Posterior cingulate gyrus (tissue), 11 donors: ENCODE measurements around the gene PDE4A.

Experiments used
- DNase-seq, 10 donors: peaks; one replicate each; pipeline versions ENCODE4 v3.0.0 to v3.0.0-alpha.2; 2020 to 2021; ENCODE audit warnings: mixed read lengths in 3 of 10
- intact Hi-C: fragments of 100-400 bp; cut with DNase I; formaldehyde crosslinking; loops from one replicate; pipeline ENCODE4 v1.15.1; 2023

The PDE4A gene

GRCh38 chr19:10421240-10422045 is 1.1 kb downstream of the PDE4A start:
- intact Hi-C loops = no loop called here
- DNase-seq = peak in 1 of 10 donors; percentile 41

DNA sequence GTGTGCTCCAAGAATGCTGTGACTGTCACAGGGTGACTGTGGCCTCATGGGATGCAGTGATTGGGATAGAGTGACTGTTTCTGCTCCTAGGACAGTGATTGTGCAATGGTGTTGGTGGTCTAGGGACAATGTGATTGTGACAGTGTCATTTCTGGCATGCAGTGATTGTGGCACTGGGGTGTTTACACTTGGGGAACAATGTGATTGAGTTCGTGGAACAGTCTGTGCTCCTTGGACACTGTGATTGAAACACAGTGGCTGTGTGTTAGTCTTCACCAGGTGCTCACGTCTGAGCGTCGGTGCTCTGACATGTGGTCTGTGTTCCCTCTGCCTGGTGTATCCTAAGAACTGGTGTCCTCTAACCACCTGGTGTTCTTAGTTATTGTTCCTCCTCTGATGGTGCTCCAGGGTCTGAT is 1.7 kb downstream of the PDE4A start:
- no peak for DNase-seq
- intact Hi-C loops = no loop called here

GRCh38 chr19:10422846-10423245 is 2.5 kb downstream of the PDE4A start:
- intact Hi-C loops = no loop called here
- DNase-seq = no peak

GRCh38 chr19:10424011-10424637 is 3.8 kb downstream of the PDE4A start:
- DNase-seq = peak; percentile 57 to 97 (median 80)
- intact Hi-C loops = no loop called here

DNA sequence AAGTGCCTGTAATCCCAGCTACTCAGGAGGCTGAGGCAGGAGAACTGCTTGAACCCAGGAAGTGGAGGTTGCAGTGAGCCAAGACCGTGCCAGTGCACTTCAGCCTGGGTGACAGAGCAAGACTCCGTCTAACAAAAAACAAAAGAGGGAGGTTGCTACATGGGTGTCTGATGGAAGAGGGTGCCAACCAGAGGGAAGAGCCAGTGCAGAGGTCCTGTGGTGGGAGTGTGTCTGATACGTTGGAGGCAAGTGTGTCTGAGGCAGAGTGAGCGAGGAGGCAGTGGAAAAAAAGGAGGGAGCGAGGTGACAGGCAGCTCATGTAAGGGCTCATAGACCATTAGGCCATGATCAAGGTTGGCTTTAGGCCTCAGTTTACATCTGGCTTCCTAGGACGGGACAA is 6.8 kb downstream of the PDE4A start:
- intact Hi-C loops = no loop called here

DNA sequence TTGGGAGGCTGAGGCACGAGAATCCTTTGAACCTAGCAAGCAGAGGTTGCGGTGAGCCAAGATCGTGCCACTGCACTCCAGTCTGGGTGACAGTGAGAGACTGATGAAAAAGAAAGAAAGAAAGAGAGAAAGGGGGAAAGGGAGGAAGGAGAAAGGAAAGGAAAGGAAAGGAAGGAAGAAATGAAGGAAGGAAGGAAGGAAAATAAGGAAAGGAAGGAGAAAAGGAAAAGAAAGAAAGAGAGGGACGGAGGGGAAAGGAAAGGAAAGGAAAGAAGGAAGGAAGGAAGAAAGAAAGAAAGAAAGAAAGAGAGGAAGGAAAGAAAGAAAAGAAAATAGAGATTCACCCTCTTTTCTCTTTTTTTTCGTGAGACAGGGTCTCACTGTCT is 8.7 kb downstream of the PDE4A start:
- DNase-seq = no peak
- intact Hi-C loops = no loop called here

More for the DNA sequence above, 6.8 kb downstream of the PDE4A start:
- no peak for DNase-seq

- intact Hi-C loops = no loop called here
- peak in 1 of 10 donors; percentile 79 for DNase-seq
Measured at GRCh38 chr19:10430505-10431253, 10.3 kb downstream of the PDE4A start.

GRCh38 chr19:10431254-10431942 is 11.1 kb downstream of the PDE4A start:
- peak in 1 of 10 donors; percentile 83 for DNase-seq
- intact Hi-C loops = no loop called here

GRCh38 chr19:10431943-10432735 is 11.8 kb downstream of the PDE4A start:
- no peak for DNase-seq
- intact Hi-C loops = no loop called here

DNA sequence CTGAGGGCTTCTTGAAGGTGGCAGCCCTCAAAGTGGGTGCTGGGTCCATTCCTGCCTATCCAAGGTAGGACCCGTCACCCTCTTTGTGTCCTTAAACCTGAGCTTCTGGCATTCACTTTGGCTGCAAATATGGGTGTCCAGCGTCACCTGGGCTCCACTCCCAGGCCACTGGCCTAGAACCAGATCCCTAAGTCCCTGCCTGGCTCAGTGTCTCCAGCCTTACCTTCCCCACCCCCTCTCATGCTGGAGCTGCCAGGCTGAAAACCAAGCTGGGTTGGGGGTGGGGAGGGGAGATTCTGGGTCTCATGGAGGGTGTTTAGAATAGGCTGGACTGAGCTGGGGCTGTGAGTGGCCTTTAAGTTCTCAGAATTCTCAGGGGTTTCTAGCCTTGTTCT is 12.4 kb downstream of the PDE4A start:
- intact Hi-C loops = no loop called here

DNA sequence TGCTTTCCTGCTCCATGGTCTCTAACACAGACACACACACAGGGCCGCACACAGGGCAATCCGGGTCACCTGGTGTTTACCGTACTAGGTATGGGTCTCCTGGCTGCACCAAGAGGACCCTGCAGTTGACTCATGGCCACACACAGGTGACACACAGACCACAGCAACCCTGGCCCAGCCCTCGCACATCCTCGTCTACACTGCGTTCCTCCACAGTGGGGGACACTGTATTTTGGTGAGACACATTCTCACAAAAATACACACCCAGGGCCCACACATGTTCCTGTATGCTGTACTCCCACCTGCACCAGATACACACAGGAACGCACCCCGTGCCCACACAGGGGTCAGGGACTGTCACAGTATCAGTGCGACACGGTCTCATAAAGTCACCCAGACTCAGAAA is 12.8 kb downstream of the PDE4A start:
- intact Hi-C loops = no loop called here
- DNase-seq = no peak

More for the DNA sequence above, 12.4 kb downstream of the PDE4A start:
- no peak for DNase-seq

- DNase-seq = no peak
- intact Hi-C loops = no loop called here
Measured at GRCh38 chr19:10439588-10439987, 19.2 kb downstream of the PDE4A start.

DNA sequence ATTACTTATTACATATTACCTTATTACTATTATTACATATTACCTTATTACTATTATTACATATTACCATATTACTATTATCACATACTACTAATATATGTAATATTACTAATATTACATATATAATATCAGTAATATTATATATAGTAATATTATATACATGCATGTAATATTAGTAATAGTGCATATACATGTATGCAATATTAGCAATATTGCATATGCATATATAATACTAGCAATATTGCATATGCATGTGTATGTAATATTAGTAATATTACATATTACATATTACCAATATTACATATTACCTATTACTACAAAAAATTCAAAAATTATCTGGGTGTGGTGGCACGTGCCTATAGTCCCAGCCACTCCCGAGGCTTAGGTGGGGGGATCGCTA is 22.4 kb downstream of the PDE4A start:
- intact Hi-C loops = no loop called here

GRCh38 chr19:10449037-10449436 is 28.7 kb downstream of the PDE4A start:
- no peak for DNase-seq
- intact Hi-C loops = no loop called here

More for the DNA sequence above, 22.4 kb downstream of the PDE4A start:
- DNase-seq = no peak

DNA sequence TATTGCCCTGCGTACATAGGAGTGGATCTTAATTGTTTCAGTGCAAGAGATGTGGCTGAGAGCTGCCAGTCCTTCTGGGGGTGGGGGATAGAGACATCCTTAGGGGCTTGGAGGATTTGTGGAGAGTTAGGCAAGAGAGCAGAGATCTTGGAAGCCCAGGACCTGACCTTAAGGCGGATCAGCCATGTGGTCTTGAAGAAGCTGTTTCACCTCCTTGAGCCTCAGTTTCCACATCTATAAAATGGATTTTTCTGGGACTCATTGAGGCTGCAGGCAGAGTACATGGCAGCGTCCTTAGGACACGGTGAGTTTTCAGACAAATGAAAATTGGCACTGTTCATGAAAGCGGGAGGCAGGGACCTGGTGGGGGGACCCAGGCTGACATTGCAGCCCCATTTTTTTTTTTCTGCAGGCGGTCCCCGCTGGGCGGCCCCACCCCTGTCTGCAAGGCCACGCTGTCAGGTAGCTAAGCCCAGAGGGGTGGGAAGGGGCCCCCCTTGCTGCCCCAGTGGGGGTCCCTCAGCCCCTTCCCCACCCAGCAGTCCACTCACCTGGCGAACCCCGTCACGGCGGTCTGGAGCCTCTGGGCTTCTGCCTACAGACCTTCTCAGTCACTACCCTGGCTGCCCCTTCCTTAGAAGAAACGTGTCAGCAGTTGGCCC is 30.0 kb downstream of the PDE4A start:
- intact Hi-C loops = no loop called here
- no peak for DNase-seq

- no peak for DNase-seq
- intact Hi-C loops = no loop called here
Measured at GRCh38 chr19:10450853-10451609, 30.7 kb downstream of the PDE4A start.

- DNase-seq = peak in 4 of 10 donors; percentile 28 to 90 (median 70)
- intact Hi-C loops = no loop called here
Measured at GRCh38 chr19:10452726-10453618, 32.6 kb downstream of the PDE4A start.

GRCh38 chr19:10453852-10454251 is 33.5 kb downstream of the PDE4A start:
- DNase-seq = peak in 2 of 10 donors; percentile 14 to 75
- intact Hi-C loops = no loop called here
